Activated naive CD8-positive, alpha-beta T cell (primary cell): ENCODE results near the gene RALGAPA2.

Experiments
- H3K27ac Mint-ChIP-seq: one replicate; pipeline ENCODE4 v1.8.0; 2021; ENCODE audit warnings: mixed read lengths
- H3K27me3 Mint-ChIP-seq: one replicate; pipeline ENCODE4 v1.8.0; 2021; ENCODE audit warnings: mixed read lengths
- H3K36me3 Mint-ChIP-seq: one replicate; pipeline ENCODE4 v1.8.0; 2021; ENCODE audit warnings: mixed read lengths
- H3K4me1 Mint-ChIP-seq: one replicate; pipeline ENCODE4 v1.8.0; 2021; ENCODE audit warnings: low read depth, mixed read lengths
- H3K4me3 Mint-ChIP-seq: one replicate; pipeline ENCODE4 v1.8.0; 2021; ENCODE audit warnings: mild to moderate bottlenecking, mixed read lengths
- H3K9me3 Mint-ChIP-seq: one replicate; pipeline ENCODE4 v1.8.0; 2021; ENCODE audit warnings: low read depth, mixed read lengths

The RALGAPA2 gene

GRCh38 chr20:20680991-20681508 lies 31.4 kb downstream of the RALGAPA2 start:
- peaks cover 47% of the 10 kb centered on the region for H3K4me1 Mint-ChIP-seq
- H3K27ac Mint-ChIP-seq: no peak overlapping the region
- H3K9me3 Mint-ChIP-seq: no peaks in the 10 kb centered on the region
- H3K36me3 Mint-ChIP-seq: peaks cover 23% of the 10 kb centered on the region
- H3K4me3 Mint-ChIP-seq: no peak overlapping the region
- H3K27me3 Mint-ChIP-seq: no peaks in the 10 kb centered on the region

GRCh38 chr20:20679316-20679715 lies 33.1 kb downstream of the RALGAPA2 start:
- Mint-ChIP-seq H3K9me3 (no peaks in the 10 kb centered on the region), H3K36me3 (peaks cover 23% of the 10 kb centered on the region), H3K27me3 (no peaks in the 10 kb centered on the region), H3K4me1 (peaks cover 33% of the 10 kb centered on the region), H3K27ac (no peak overlapping the region), H3K4me3 (no peak overlapping the region)

- Mint-ChIP-seq H3K9me3 (no peaks in the 10 kb centered on the region), H3K4me1 (peaks cover 14% of the 10 kb centered on the region), H3K27me3 (no peaks in the 10 kb centered on the region), H3K36me3 (peaks cover 28% of the 10 kb centered on the region), H3K27ac (no peak overlapping the region), H3K4me3 (no peak overlapping the region)
Observed at GRCh38 chr20:20677186-20677585, 35.3 kb downstream of the RALGAPA2 start.

- Mint-ChIP-seq H3K4me1 (peaks cover 32% of the 10 kb centered on the region), H3K9me3 (no peaks in the 10 kb centered on the region), H3K27ac (no peak overlapping the region), H3K4me3 (no peak overlapping the region), H3K36me3 (peaks cover 11% of the 10 kb centered on the region), H3K27me3 (no peaks in the 10 kb centered on the region)
Observed at GRCh38 chr20:20668639-20669038, 43.8 kb downstream of the RALGAPA2 start.

GRCh38 chr20:20666359-20666758 lies 46.1 kb downstream of the RALGAPA2 start:
- Mint-ChIP-seq H3K9me3 (no peaks in the 10 kb centered on the region), H3K27ac (no peak overlapping the region), H3K27me3 (no peaks in the 10 kb centered on the region), H3K4me1 (peaks cover 31% of the 10 kb centered on the region), H3K36me3 (peaks cover 7% of the 10 kb centered on the region), H3K4me3 (no peak overlapping the region)

GRCh38 chr20:20665606-20666332 lies 46.7 kb downstream of the RALGAPA2 start:
- H3K4me1 Mint-ChIP-seq: peaks cover 31% of the 10 kb centered on the region
- no peaks in the 10 kb centered on the region for H3K9me3 Mint-ChIP-seq
- H3K27ac Mint-ChIP-seq: no peak overlapping the region
- peaks cover 7% of the 10 kb centered on the region for H3K36me3 Mint-ChIP-seq
- H3K27me3 Mint-ChIP-seq: no peaks in the 10 kb centered on the region
- H3K4me3 Mint-ChIP-seq: no peak overlapping the region

- H3K4me3 Mint-ChIP-seq: no peak overlapping the region
- H3K36me3 Mint-ChIP-seq: peaks cover 4% of the 10 kb centered on the region
- peaks cover 31% of the 10 kb centered on the region for H3K4me1 Mint-ChIP-seq
- no peaks in the 10 kb centered on the region for H3K27me3 Mint-ChIP-seq
- no peak overlapping the region for H3K27ac Mint-ChIP-seq
- no peaks in the 10 kb centered on the region for H3K9me3 Mint-ChIP-seq
Observed at GRCh38 chr20:20664795-20665589, 47.5 kb downstream of the RALGAPA2 start.

GRCh38 chr20:20663841-20664240 lies 48.6 kb downstream of the RALGAPA2 start:
- Mint-ChIP-seq H3K36me3 (no peaks in the 10 kb centered on the region), H3K4me1 (peaks cover 31% of the 10 kb centered on the region), H3K4me3 (no peak overlapping the region), H3K9me3 (no peaks in the 10 kb centered on the region), H3K27ac (no peak overlapping the region), H3K27me3 (no peaks in the 10 kb centered on the region)

- Mint-ChIP-seq H3K36me3 (peaks cover 11% of the 10 kb centered on the region), H3K27me3 (no peaks in the 10 kb centered on the region), H3K9me3 (no peaks in the 10 kb centered on the region), H3K27ac (no peak overlapping the region), H3K4me3 (no peak overlapping the region), H3K4me1 (peaks cover 1% of the 10 kb centered on the region)
Observed at GRCh38 chr20:20658871-20659431, 53.5 kb downstream of the RALGAPA2 start.

GRCh38 chr20:20658123-20658522 lies 54.3 kb downstream of the RALGAPA2 start:
- peaks cover 11% of the 10 kb centered on the region for H3K36me3 Mint-ChIP-seq
- H3K9me3 Mint-ChIP-seq: no peaks in the 10 kb centered on the region
- H3K27ac Mint-ChIP-seq: no peak overlapping the region
- no peaks in the 10 kb centered on the region for H3K27me3 Mint-ChIP-seq
- no peak overlapping the region for H3K4me3 Mint-ChIP-seq
- peaks cover 1% of the 10 kb centered on the region for H3K4me1 Mint-ChIP-seq

GRCh38 chr20:20657092-20657491 lies 55.4 kb downstream of the RALGAPA2 start:
- Mint-ChIP-seq H3K4me1 (peaks cover 1% of the 10 kb centered on the region), H3K36me3 (peaks cover 16% of the 10 kb centered on the region), H3K4me3 (no peak overlapping the region), H3K27me3 (no peaks in the 10 kb centered on the region), H3K9me3 (no peaks in the 10 kb centered on the region), H3K27ac (no peak overlapping the region)

- Mint-ChIP-seq H3K36me3 (peaks cover 16% of the 10 kb centered on the region), H3K27me3 (no peaks in the 10 kb centered on the region), H3K4me3 (no peak overlapping the region), H3K9me3 (no peaks in the 10 kb centered on the region), H3K27ac (no peak overlapping the region), H3K4me1 (peaks cover 1% of the 10 kb centered on the region)
Observed at GRCh38 chr20:20655883-20656282, 56.6 kb downstream of the RALGAPA2 start.

- peaks cover 5% of the 10 kb centered on the region for H3K4me1 Mint-ChIP-seq
- no peaks in the 10 kb centered on the region for H3K9me3 Mint-ChIP-seq
- no peak overlapping the region for H3K27ac Mint-ChIP-seq
- H3K4me3 Mint-ChIP-seq: no peak overlapping the region
- H3K36me3 Mint-ChIP-seq: peaks cover 17% of the 10 kb centered on the region
- H3K27me3 Mint-ChIP-seq: no peaks in the 10 kb centered on the region
Observed at GRCh38 chr20:20649945-20650344, 62.5 kb downstream of the RALGAPA2 start.

- H3K27ac Mint-ChIP-seq: no peak overlapping the region
- peaks cover 19% of the 10 kb centered on the region for H3K36me3 Mint-ChIP-seq
- H3K27me3 Mint-ChIP-seq: no peaks in the 10 kb centered on the region
- H3K4me3 Mint-ChIP-seq: no peak overlapping the region
- H3K9me3 Mint-ChIP-seq: no peaks in the 10 kb centered on the region
- H3K4me1 Mint-ChIP-seq: peaks cover 5% of the 10 kb centered on the region
Observed at GRCh38 chr20:20643927-20644326, 68.5 kb downstream of the RALGAPA2 start.

GRCh38 chr20:20641783-20642182 lies 70.7 kb downstream of the RALGAPA2 start:
- Mint-ChIP-seq H3K27ac (no peak overlapping the region), H3K4me1 (no peaks in the 10 kb centered on the region), H3K36me3 (peaks cover 18% of the 10 kb centered on the region), H3K27me3 (no peaks in the 10 kb centered on the region), H3K9me3 (no peaks in the 10 kb centered on the region), H3K4me3 (no peak overlapping the region)
